ENCODE measurements around the gene GLB1L2.

Gene GLB1L2

GRCh38 chr11:134369656-134370525 is 38.1 kb downstream of the GLB1L2 start:
- DNase-seq: no peak

- DNase-seq: no peak
These were observed 39.0 kb downstream of the GLB1L2 start for GRCh38 chr11:134370526-134371435.

DNA sequence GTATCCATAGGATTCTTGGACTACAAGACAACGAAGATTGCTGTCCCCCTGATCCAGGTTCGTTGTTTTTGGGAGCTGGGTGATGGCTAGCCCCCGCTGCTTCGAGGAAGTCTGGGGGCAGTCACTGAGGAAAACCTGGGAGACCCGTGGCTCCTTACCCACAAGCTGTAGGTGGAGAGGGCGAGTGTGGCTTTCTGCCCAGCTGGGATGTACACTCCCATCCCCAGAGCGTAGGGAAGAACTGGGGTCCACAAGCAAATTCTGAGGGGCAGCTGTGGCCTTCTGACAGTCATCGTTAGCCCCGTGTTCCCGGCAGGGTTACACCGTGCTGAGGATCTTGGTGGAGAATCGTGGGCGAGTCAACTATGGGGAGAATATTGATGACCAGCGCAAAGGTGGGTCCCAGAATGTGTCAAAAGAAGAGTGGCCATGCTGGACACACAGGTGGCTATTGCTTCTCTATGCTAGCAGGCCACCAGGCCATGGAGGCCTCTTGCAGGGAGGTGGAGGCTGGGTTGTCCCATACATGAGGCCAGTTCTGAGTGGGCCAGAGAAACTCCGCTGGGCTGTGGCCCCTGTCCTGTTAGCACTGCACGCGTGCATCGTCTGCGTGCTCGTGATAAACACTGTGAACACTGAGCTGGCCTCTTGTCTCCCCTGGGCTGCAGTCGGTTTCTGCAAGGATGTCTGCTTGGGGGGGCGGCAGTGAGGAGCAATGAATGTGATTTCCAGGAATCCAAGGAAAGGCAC is 39.8 kb downstream of the GLB1L2 start:
- no peak for DNase-seq

- no peak for DNase-seq
These were observed 40.7 kb downstream of the GLB1L2 start for GRCh38 chr11:134372536-134372935.

GRCh38 chr11:134372961-134373360 is 41.2 kb downstream of the GLB1L2 start:
- DNase-seq: no peak

DNA sequence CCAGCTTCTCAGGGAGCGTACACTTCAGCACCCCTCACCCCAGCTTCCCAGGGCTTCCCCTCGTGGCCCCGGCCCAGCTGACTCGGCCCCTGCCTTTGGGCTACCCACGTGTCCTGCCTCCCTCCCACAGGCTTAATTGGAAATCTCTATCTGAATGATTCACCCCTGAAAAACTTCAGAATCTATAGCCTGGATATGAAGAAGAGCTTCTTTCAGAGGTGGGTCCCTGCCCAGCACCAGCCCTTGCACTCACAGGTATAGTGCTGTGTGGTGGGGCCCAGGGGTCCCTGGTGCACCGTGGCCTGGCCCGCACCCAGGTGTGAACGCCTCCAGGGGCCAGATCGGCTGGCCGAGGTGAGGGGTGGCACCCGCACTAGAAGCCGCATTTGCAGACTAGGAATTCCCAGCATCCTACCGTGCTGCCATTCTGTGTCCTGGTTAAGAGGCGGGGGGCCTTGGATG is 41.8 kb downstream of the GLB1L2 start:
- no peak for DNase-seq

DNA sequence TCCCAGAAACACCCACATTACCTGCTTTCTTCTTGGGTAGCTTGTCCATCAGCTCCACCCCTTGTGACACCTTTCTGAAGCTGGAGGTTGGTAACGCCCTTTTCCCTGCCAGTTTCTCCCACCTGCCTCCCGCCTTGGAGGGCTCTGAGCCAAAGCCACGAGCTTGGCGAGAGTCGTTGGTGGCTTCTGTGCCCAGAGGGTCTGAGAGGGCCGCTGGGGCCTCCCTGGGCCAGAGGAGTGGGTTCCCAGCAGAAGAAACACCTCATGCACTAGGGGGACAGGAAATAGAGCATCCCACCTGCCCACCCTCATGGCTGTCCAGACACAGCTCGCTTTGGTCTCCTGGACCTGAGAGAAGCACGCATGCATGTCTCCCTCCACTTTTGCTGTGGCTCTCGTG is 42.4 kb downstream of the GLB1L2 start:
- no peak for DNase-seq

GRCh38 chr11:134374891-134375550 is 43.2 kb downstream of the GLB1L2 start:
- DNase-seq: no peak

DNA sequence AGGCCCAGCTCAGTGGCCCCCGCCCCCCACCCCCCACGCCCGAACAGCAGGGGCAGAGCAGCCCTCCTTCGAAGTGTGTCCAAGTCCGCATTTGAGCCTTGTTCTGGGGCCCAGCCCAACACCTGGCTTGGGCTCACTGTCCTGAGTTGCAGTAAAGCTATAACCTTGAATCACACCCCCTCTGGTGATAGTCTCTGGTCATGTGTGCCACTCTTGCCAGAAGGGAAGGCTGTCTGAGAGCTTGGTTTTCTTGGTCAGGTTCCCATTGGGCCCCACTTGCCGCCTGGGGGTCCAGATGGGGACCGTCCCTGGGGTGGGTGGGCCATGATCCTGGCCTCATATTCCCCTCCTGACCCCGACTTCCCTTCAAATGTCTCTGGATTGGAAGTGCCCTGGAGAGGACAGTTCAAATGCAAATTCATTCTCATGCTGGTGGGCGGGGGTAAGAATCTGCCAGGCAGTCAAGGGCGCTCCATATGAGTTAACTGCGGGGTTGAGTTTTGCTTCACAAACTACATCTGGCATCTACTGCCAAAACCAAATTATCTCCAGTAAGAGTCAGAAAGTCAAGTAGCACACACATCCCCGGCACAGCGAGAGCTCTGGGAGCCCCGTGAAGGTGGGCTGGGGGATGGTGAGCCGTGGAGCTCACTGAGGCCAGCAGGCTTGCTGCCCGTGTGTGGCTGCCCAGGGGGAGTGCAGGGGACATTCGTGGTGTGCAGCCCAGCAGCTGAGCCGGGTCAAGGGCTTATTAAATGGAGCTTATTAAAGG is 44.5 kb downstream of the GLB1L2 start:
- no peak for DNase-seq

DNA sequence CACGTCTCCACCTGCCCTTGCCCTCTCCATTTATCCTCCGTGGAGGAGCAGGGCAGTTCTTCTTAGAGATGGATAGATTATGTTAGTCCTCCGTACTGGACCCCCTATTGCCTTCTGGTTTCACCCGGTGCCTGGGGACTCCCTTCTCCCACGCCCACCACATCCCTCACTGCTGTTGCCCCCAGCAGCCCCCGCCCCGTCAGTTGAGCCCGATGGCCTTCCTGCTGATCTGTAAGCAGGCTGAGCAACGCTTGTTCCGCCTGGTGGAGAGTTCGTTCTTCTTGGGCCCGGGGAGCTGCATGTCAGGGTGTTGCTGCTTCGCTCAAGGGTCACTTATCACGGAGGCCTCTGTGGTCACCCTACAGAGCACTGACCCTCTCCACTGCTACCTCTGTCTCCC is 46.1 kb downstream of the GLB1L2 start:
- DNase-seq: no peak

DNA sequence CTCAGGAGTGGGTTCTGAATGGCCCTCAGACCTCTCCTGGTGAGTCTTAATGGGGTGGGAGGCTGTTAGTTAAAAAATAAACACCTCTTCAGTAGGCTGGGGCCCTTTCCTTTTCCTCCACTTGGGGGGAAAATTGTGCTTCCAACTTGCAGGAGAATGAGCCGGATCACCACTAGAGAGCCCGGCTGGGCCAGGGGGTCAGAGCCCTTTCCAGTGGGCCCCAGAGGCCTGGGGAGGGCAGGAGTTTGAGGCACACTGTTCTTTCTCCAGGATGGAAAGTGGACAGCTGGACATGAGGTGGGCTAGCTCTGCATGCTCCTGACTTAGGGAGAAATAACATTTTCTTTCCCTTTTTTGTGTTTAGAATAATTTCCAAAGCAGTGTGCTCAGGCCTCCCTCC is 47.5 kb downstream of the GLB1L2 start:
- DNase-seq: no peak

DNA sequence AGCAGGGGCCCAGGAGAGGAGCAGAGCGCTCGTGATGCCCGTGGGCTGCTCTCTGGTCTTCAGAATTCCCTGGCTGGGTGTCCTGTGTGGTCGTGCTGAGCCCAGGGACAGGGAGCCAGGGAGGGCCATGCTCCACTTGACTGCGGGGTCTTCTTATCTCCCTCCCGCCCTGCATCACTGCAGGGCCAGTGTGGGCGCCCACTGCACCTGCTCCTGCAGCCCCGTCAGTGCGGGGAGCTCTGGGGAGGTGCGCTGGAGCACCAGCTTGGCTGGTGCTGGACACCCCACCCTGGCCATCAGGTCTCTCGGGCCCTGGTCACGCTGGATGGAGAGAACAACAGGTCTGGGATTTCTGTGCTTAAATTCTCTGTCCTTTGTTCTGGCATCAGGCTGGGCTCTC is 48.4 kb downstream of the GLB1L2 start:
- no peak for DNase-seq

GRCh38 chr11:134380785-134381184 is 49.0 kb downstream of the GLB1L2 start:
- DNase-seq: no peak

DNA sequence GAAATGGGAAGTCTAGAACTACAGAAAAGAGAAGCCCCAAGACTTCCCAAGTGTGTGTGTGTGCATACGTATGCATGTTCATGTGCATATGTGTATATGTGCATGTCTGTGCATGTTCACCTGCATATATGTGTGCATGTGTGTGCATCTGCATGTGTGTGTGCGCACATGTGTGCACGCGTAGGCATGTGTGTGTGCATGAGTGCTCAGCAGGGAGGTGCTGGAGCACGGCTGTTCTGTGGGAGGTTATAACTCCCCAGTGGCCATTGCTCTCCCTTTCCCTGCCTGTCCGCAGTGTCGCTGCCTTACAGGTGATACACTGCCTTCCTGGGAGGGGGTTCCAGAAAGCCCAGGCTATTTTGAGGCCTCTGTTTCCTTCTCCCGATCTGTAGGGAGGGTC is 50.5 kb downstream of the GLB1L2 start:
- no peak for DNase-seq

- DNase-seq: no peak
These were observed 51.0 kb downstream of the GLB1L2 start for GRCh38 chr11:134382830-134383229.

DNA sequence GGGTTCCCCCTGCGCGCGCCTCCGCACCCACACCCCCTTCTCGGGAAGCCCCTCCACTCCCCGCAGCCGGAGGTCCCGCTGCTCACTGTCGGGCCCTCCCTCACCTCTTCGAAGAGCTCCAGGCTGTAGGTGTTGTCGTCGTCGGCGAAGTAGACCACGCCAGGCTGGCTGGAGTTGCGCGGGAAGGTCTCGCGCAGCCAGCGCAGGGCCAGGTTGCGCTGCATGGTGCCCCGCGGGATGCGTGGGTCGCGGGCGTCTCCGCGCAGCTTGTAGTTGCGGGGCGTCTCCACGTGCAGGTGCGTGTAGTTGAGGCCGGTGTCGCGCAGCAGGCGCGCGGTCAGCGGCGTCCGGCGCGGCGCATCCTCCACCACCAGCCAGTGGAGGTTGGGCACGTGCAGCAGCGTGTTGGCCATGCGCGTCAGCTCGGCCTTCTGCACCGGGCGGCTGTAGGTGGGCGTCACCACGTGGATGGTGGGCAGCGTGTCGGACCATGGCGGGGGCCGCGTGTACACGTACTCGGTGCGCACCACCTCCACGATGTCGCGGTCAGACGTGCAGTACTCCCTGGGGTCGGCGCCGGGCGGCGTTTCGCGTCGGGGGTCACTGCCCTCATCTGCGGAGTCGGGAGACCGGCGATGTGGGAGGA is 51.9 kb downstream of the GLB1L2 start:
- DNase-seq: no peak

GRCh38 chr11:134384406-134384805 is 52.6 kb downstream of the GLB1L2 start:
- no peak for DNase-seq

DNA sequence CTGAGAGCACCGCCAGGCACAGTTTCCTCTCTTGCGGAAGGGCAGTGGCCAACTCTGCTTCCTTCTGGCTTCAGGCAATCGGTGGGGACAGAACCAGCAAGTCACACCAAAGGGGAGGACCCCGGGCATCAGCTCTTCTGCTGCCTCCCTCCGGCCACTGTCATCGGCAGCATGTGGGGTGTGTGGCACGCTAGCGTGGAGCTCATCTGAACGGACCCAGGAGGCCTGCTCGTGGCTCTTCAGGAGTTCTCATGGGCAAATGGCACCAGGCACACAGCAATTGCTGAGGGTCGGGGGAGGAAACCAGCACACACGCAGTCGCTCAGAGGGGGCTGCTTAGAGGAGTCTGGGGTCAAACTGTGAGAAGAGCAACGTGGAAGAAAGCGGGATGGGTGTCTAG is 53.4 kb downstream of the GLB1L2 start:
- DNase-seq: no peak

- peak; percentile 88 for DNase-seq
These were observed 54.2 kb downstream of the GLB1L2 start for GRCh38 chr11:134385774-134386565.

- no peak for DNase-seq
These were observed 55.2 kb downstream of the GLB1L2 start for GRCh38 chr11:134386945-134387344.

Measured in COR-L47 (cell line).